ENCODE results near the gene HMG20A. TPM values are rescaled to one million over a fixed set of nuclear protein-coding genes. Genes with fewer than 3 reads are reported as not detected.

HMG20A gene
- polyA plus RNA-seq, 1 donor from 2014 or later = 52.2 TPM

GRCh38 chr15:77430652-77431051 lies 10.0 kb downstream of the HMG20A start:
- H3F3A ChIP-seq (ENCODE audit: insufficient read depth, low read length, poor library complexity, severe bottlenecking) = no peaks in the 10 kb centered on the region
- no peaks in the 10 kb centered on the region for H4K20me1 ChIP-seq (ENCODE audit: insufficient read depth)
- H3K9me3 ChIP-seq (ENCODE audit: low read length) = no peaks in the 10 kb centered on the region
- peaks cover 54% of the 10 kb centered on the region for H3K79me2 ChIP-seq (replicated peaks; ENCODE audit: insufficient read depth, low read length)
- no peaks in the 10 kb centered on the region for H3K27me3 ChIP-seq (ENCODE audit: insufficient read depth, low read depth, low read length)
- H3K9me2 ChIP-seq (ENCODE audit: insufficient read depth, low read length) = no peaks in the 10 kb centered on the region
- no peaks in the 10 kb centered on the region for H3K36me3 ChIP-seq (ENCODE audit: insufficient read depth, low read length)
- no peak overlapping the region for H3K9ac ChIP-seq (ENCODE audit: low read length)
- no peak for TF ChIP-seq SMC3 (conservative IDR thresholded peaks at IDR 0.05; ENCODE audit: poor library complexity)
- TF ChIP-seq, protein P1, sequence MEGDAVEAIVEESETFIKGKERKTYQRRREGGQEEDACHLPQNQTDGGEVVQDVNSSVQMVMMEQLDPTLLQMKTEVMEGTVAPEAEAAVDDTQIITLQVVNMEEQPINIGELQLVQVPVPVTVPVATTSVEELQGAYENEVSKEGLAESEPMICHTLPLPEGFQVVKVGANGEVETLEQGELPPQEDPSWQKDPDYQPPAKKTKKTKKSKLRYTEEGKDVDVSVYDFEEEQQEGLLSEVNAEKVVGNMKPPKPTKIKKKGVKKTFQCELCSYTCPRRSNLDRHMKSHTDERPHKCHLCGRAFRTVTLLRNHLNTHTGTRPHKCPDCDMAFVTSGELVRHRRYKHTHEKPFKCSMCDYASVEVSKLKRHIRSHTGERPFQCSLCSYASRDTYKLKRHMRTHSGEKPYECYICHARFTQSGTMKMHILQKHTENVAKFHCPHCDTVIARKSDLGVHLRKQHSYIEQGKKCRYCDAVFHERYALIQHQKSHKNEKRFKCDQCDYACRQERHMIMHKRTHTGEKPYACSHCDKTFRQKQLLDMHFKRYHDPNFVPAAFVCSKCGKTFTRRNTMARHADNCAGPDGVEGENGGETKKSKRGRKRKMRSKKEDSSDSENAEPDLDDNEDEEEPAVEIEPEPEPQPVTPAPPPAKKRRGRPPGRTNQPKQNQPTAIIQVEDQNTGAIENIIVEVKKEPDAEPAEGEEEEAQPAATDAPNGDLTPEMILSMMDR (IDR thresholded peaks at IDR 0.05; ENCODE audit: poor library complexity, severe bottlenecking) = no peak
- no peak for TF ChIP-seq RAD21 (conservative IDR thresholded peaks at IDR 0.05)
- no peak for TF ChIP-seq EZH2 (IDR thresholded peaks at IDR 0.05; ENCODE audit: borderline replicate concordance, insufficient read depth, low read length, poor library complexity, severe bottlenecking)
- TF ChIP-seq MXI1 (conservative IDR thresholded peaks at IDR 0.05; ENCODE audit: poor library complexity, severe bottlenecking) = no peak
- no peak for TF ChIP-seq POLR2AphosphoS5 (IDR thresholded peaks at IDR 0.05)
- TF ChIP-seq TAF1 (IDR thresholded peaks at IDR 0.05; ENCODE audit: low read depth) = no peak
- TF ChIP-seq REST (IDR thresholded peaks at IDR 0.05; ENCODE audit: borderline replicate concordance) = no peak
- TF ChIP-seq EP300 (conservative IDR thresholded peaks at IDR 0.05; ENCODE audit: poor library complexity, severe bottlenecking) = no peak
- H2AFZ ChIP-seq (ENCODE audit: low read depth, low read length) = no peak overlapping the region
- H3K27ac ChIP-seq (ENCODE audit: low read length) = no peak overlapping the region
- H3K4me2 ChIP-seq (ENCODE audit: low read length) = no peak overlapping the region
- no peak overlapping the region for H3K4me3 ChIP-seq (ENCODE audit: low read length)

DNA sequence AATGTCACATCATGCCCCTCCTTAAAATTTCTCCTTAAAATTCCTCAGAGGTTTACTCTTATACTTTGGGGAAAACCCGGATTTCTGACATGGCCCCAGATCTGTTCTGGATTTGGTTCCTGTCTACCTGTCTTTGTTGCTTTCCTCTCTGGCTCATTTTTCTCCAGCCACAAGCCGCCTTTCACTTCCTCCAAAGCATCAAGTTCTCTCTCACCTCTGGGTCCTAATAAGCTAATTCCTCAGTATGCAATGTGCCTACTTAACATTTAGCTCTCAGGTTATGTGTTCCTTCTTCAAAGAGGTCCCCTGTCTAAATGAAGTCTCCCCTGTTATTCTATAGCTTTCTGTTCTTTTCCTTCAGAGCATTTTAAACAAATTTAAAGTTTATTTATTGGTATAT lies 16.1 kb downstream of the HMG20A start:
- H3K79me2 ChIP-seq (replicated peaks; ENCODE audit: insufficient read depth, low read length) = peaks cover 26% of the 10 kb centered on the region
- H3K9ac ChIP-seq (ENCODE audit: low read length) = no peak overlapping the region
- no peaks in the 10 kb centered on the region for H3K9me2 ChIP-seq (ENCODE audit: insufficient read depth, low read length)
- H3K9me3 ChIP-seq (ENCODE audit: low read length) = no peaks in the 10 kb centered on the region
- H2AFZ ChIP-seq (ENCODE audit: low read depth, low read length) = no peak overlapping the region
- no peaks in the 10 kb centered on the region for H3F3A ChIP-seq (ENCODE audit: insufficient read depth, low read length, poor library complexity, severe bottlenecking)
- H3K4me3 ChIP-seq (ENCODE audit: low read length) = no peak overlapping the region
- H3K4me2 ChIP-seq (ENCODE audit: low read length) = no peak overlapping the region
- no peaks in the 10 kb centered on the region for H3K36me3 ChIP-seq (ENCODE audit: insufficient read depth, low read length)
- no peaks in the 10 kb centered on the region for H4K20me1 ChIP-seq (ENCODE audit: insufficient read depth)
- no peak overlapping the region for H3K27ac ChIP-seq (ENCODE audit: low read length)
- TF ChIP-seq SMC3 (conservative IDR thresholded peaks at IDR 0.05; ENCODE audit: poor library complexity) = no peak
- TF ChIP-seq, protein P1 (IDR thresholded peaks at IDR 0.05; ENCODE audit: poor library complexity, severe bottlenecking) = no peak
- no peak for TF ChIP-seq EZH2 (IDR thresholded peaks at IDR 0.05; ENCODE audit: borderline replicate concordance, insufficient read depth, low read length, poor library complexity, severe bottlenecking)
- no peak for TF ChIP-seq TAF1 (IDR thresholded peaks at IDR 0.05; ENCODE audit: low read depth)
- no peak for TF ChIP-seq EP300 (conservative IDR thresholded peaks at IDR 0.05; ENCODE audit: poor library complexity, severe bottlenecking)
- no peaks in the 10 kb centered on the region for H3K27me3 ChIP-seq (ENCODE audit: insufficient read depth, low read depth, low read length)
